Kidney (tissue), 14 donors: ENCODE measurements around the gene SLC35A4. TPM values are rescaled to one million over a fixed set of nuclear protein-coding genes. Genes with fewer than 3 reads are reported as not detected.
A peak's percentile ranks its signal among the peaks of the same experiment; 100 is the strongest.

Experiments used
- DNase-seq, 5 donors: peaks; one replicate each; pipeline ENCODE4 v3.0.0-alpha.2; 2013 to 2020
- FAIRE-seq: peaks from 2 replicates; lab custom pipeline; 2012; peaks lifted over from hg19 to GRCh38; lab: Jason Lieb, UNC
- H3K27ac ChIP-seq, 2 donors: one replicate each; pipeline ENCODE4 v1.7.0; 2013; ENCODE audit warnings: low read depth in 2 of 2, low read length in 2 of 2, inconsistent platforms in 1 of 2
- H3K27me3 ChIP-seq: one replicate; pipeline ENCODE4 v1.7.1; 2013; ENCODE audit warnings: low read length, inconsistent platforms; ENCODE audit not compliant: control insufficient read depth, insufficient read depth
- H3K36me3 ChIP-seq, 3 donors: one replicate each; pipeline versions ENCODE4 v1.7.0 to v1.7.1; 2013; ENCODE audit warnings: low read length in 3 of 3, control low read depth in 1 of 3, inconsistent platforms in 1 of 3; ENCODE audit not compliant: insufficient read depth in 3 of 3, control insufficient read depth in 2 of 3
- H3K4me1 ChIP-seq, 3 donors: one replicate each; pipeline versions ENCODE4 v1.7.0 to v1.7.1; 2013; ENCODE audit warnings: low read length in 3 of 3, inconsistent platforms in 1 of 3, low read depth in 1 of 3; ENCODE audit not compliant: control insufficient read depth in 2 of 3, insufficient read depth in 2 of 3
- H3K4me3 ChIP-seq, 3 donors: one replicate each; pipeline versions ENCODE4 v1.7.0 to v1.8.1; 2013; ENCODE audit warnings: low read length in 3 of 3, control low read depth in 1 of 3, inconsistent platforms in 1 of 3
- H3K9ac ChIP-seq, 3 donors: one replicate each; pipeline versions ENCODE4 v1.7.0 to v1.7.1; 2013; ENCODE audit warnings: low read length in 3 of 3, control low read depth in 1 of 3, inconsistent platforms in 1 of 3
- H3K9me3 ChIP-seq, 3 donors: one replicate each; pipeline versions ENCODE4 v1.7.0 to v1.7.1; 2013; ENCODE audit warnings: low read length in 3 of 3, control low read depth in 1 of 3, inconsistent platforms in 1 of 3; ENCODE audit not compliant: control insufficient read depth in 2 of 3, insufficient read depth in 1 of 3
- intact Hi-C: fragments of 100-400 bp; cut with DNase I; formaldehyde crosslinking; loops from one replicate; pipeline ENCODE4 v1.11.1; 2022
- polyA plus RNA-seq: library from polyadenylated mRNA; stranded (reverse); fragments of 350-450 nt; fragmentation: Illumina TruSeq; extraction: RNeasy Lipid Tissue Mini Kit (QIAGEN cat#74804); gene quantifications from one replicate; pipeline ENCODE4 v1.2.3, GENCODE V29; 2014; ENCODE audit warnings: low read depth, low replicate concordance; ENCODE audit not compliant: insufficient read depth
- total RNA-seq: library from RNA; stranded (reverse); fragmentation: NEBNext Ultra II Directional; extraction: Animal tissue kit (Norgen Biotek cat#: 25700); gene quantifications from one replicate; pipeline ENCODE4 v1.2.1, GENCODE V29; 2021
- TF ChIP-seq, protein P1 (sequence below): IDR thresholded peaks from 3 replicates; pipeline ENCODE4 v1.5.1; 2012; ENCODE audit warnings: mild to moderate bottlenecking, moderate library complexity, borderline replicate concordance; ENCODE audit not compliant: insufficient read depth; ENCODE audit errors: extremely low read depth
- donor health status: control.
- donor health status: control.
- donor health status: control.
- donor health status: control.
- donor health status: control.
- donor health status: DM: yes; HTN: yes; CAD: no.
- donor health status: Normal renal cell carcinoma (clear cell type).

The SLC35A4 gene
- total and polyA plus RNA-seq, 2 donors from 2014 or later, result 71.2 to 89.9 TPM

DNA sequence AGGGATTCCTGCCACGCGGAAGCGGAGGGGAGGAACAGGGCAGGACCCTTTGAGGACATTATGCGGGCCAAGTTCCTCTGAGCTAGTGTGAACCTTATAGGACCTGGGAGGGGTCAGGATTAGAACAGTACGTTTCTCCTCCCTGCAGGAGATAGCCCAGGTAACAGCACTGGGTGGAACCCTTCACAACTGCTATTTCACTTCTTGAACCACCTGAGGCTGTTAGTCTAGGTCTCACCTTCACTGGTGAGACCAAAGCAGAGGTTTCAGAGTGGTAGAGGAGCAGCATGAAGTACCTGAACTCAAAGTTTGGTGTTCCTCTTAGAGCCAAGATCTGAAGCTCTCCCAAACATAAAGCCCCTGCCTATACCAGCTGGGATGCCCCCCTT is 16.3 kb upstream of the SLC35A4 start:
- H3K4me1 ChIP-seq, result peaks cover 0 to 35% (median 32%) of the 10 kb centered on the region in 3 donors
- FAIRE-seq (no peak), DNase-seq (no peak)
- H3K36me3 ChIP-seq, result peaks cover 2 to 31% (median 23%) of the 10 kb centered on the region in 3 donors
- no peaks in the 10 kb centered on the region for H3K27me3 ChIP-seq
- H3K27ac ChIP-seq, result peak overlapping the region; percentile 96 to 98
- intact Hi-C loops, result loop anchor here (10.0 kb wide), 1 partner anchor 97 kb away; the partner anchor contains the start of genes IK and NDUFA2
- no peaks in the 10 kb centered on the region for H3K9me3 ChIP-seq
- peak overlapping the region in 2 of 3 donors; percentile 61 to 68 for H3K4me3 ChIP-seq
- TF ChIP-seq, protein P1, sequence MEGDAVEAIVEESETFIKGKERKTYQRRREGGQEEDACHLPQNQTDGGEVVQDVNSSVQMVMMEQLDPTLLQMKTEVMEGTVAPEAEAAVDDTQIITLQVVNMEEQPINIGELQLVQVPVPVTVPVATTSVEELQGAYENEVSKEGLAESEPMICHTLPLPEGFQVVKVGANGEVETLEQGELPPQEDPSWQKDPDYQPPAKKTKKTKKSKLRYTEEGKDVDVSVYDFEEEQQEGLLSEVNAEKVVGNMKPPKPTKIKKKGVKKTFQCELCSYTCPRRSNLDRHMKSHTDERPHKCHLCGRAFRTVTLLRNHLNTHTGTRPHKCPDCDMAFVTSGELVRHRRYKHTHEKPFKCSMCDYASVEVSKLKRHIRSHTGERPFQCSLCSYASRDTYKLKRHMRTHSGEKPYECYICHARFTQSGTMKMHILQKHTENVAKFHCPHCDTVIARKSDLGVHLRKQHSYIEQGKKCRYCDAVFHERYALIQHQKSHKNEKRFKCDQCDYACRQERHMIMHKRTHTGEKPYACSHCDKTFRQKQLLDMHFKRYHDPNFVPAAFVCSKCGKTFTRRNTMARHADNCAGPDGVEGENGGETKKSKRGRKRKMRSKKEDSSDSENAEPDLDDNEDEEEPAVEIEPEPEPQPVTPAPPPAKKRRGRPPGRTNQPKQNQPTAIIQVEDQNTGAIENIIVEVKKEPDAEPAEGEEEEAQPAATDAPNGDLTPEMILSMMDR, result no peak
- peak overlapping the region in 2 of 3 donors; percentile 71 to 80 for H3K9ac ChIP-seq

DNA sequence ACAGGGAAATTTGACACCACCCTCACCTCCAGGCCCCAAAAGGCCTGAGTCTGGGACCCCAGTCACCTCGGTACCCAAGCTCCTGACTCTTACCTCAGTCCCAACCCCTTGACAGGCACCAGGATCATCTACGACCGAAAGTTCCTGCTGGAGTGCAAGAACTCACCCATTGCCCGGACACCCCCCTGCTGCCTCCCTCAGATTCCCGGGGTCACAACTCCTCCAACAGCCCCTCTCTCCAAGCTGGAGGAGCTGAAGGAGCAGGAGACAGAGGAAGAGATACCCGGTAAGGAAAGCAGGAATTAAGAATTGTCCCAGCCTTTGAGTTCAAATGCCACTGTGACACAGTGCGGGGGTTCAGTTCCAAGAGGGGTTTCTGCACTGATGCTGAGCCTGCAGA is 15.8 kb upstream of the SLC35A4 start:
- DNase-seq, result no peak

DNA sequence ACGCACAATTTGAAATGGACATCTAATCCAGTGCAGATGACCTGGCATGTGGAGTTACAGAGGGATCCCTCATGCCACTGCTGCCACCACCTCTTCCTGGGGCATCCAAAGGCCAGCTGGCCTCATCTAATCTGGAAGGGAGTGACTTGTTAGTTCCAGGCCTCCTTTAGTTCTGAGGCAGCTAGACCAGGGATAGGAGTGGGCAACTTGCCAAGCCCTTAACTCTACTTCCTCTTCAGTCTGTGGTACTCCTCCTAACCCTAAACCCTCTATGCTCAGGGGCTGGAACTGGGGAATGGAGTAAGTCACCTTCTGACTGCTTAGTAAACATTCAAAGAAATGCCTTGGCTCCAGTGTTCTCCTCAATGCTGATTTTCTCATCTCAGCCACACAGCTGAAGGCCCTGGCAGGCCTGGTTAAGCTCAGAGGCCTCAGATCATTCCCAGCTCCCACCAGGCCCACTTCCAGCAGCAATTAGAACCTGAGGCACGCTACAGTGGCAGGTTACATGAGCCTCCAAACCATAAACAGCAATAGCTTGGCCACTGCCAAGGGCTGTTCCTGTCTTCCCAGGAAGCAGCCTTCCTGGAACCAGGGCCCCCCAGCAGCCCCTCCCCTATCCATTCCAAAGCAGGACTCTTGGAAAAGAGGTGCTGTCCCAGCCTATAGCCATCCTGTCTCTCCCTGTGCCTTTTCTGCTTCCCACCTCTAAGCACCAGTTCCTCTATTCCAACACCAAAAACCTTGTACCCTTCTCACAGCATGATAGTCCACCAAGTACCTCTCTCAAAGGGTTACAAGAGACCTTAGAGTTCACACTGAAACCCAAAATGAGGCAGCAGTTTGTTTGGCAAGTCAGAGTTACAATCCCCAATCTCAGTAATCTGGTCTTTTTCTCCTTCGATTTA is 15.1 kb upstream of the SLC35A4 start:
- intact Hi-C loops, result loop anchor here (10.0 kb wide), 1 partner anchor 95 kb away; the partner anchor contains the start of genes IK and NDUFA2
- Histone ChIP-seq H3K27ac (peak overlapping the region; percentile 16 to 96), H3K4me3 (no peak overlapping the region), H3K9me3 (no peaks in the 10 kb centered on the region), H3K27me3 (no peaks in the 10 kb centered on the region), H3K4me1 (peaks cover 0 to 36% (median 32%) of the 10 kb centered on the region in 3 donors), H3K9ac (no peak overlapping the region), H3K36me3 (peaks cover 2 to 26% (median 20%) of the 10 kb centered on the region in 3 donors)
- TF ChIP-seq, protein P1, result no peak
- DNase-seq (peak in 2 of 5 donors; percentile 25 to 56), FAIRE-seq (no peak)

More for the DNA sequence above, 15.8 kb upstream of the SLC35A4 start:
- Histone ChIP-seq H3K27ac (peak overlapping the region; percentile 96 to 98), H3K9ac (peak overlapping the region in 1 of 3 donors; percentile 80), H3K27me3 (no peaks in the 10 kb centered on the region), H3K4me1 (peaks cover 0 to 35% (median 32%) of the 10 kb centered on the region in 3 donors), H3K9me3 (no peaks in the 10 kb centered on the region), H3K36me3 (peaks cover 2 to 29% (median 23%) of the 10 kb centered on the region in 3 donors), H3K4me3 (peak overlapping the region in 1 of 3 donors; percentile 68)
- intact Hi-C loops, result loop anchor here (10.0 kb wide), 1 partner anchor 96 kb away; the partner anchor contains the start of genes IK and NDUFA2
- TF ChIP-seq, protein P1, result no peak
- FAIRE-seq, result no peak
